Mesendoderm (in vitro differentiated cells): ENCODE data around the gene ANGPT4.

Source experiments
- DNase-seq: peaks from one replicate; pipeline ENCODE4 v3.0.0; 2013
- H2AK5ac ChIP-seq: 2 replicates; pipeline ENCODE4 v1.6.1; 2013; ENCODE audit warnings: low read length, inconsistent platforms
- H2BK120ac ChIP-seq: 2 replicates; pipeline ENCODE4 v1.6.1; 2013; ENCODE audit warnings: low read depth, mild to moderate bottlenecking, low read length, moderate library complexity, mixed read lengths
- H2BK15ac ChIP-seq: replicated peaks from 2 replicates; pipeline ENCODE4 v1.6.1; 2013; ENCODE audit warnings: low read depth, mild to moderate bottlenecking, moderate library complexity
- H2BK5ac ChIP-seq: 2 replicates; pipeline ENCODE4 v1.6.1; 2013; ENCODE audit warnings: low read length, inconsistent platforms
- H3K18ac ChIP-seq: 2 replicates; pipeline ENCODE4 v1.6.1; 2013; ENCODE audit warnings: mild to moderate bottlenecking, low read length, mixed read lengths
- H3K23ac ChIP-seq: one replicate; pipeline ENCODE4 v1.6.1; 2013; ENCODE audit warnings: low read length
- H3K27ac ChIP-seq: 2 replicates; pipeline ENCODE4 v1.5.1; 2013; ENCODE audit warnings: low read depth, mild to moderate bottlenecking, inconsistent platforms, low read length, moderate library complexity
- H3K27me3 ChIP-seq: 2 replicates; pipeline ENCODE4 v1.6.1; 2013; ENCODE audit warnings: low read length, control low read depth, mild to moderate bottlenecking, inconsistent platforms; ENCODE audit not compliant: insufficient read depth, poor library complexity
- H3K36me3 ChIP-seq: 2 replicates; pipeline ENCODE4 v1.6.1; 2013; ENCODE audit warnings: low read length, inconsistent platforms; ENCODE audit not compliant: control insufficient read depth, insufficient read depth
- H3K4ac ChIP-seq: one replicate; pipeline ENCODE4 v1.6.1; 2013; ENCODE audit warnings: low read depth, mild to moderate bottlenecking, low read length, moderate library complexity
- H3K4me1 ChIP-seq: 2 replicates; pipeline ENCODE4 v1.6.1; 2013; ENCODE audit warnings: low read depth, low read length, inconsistent platforms; ENCODE audit not compliant: control insufficient read depth
- H3K4me2 ChIP-seq: 2 replicates; pipeline ENCODE4 v1.6.1; 2013; ENCODE audit warnings: low read length
- H3K4me3 ChIP-seq: 2 replicates; pipeline ENCODE4 v1.5.1; 2013; ENCODE audit warnings: mild to moderate bottlenecking, low read length
- H3K56ac ChIP-seq: one replicate; pipeline ENCODE4 v1.6.1; 2013; ENCODE audit warnings: low read length
- H3K79me1 ChIP-seq: 2 replicates; pipeline ENCODE4 v1.6.1; 2013; ENCODE audit warnings: low read length, inconsistent platforms
- H3K79me2 ChIP-seq: 2 replicates; pipeline ENCODE4 v1.6.1; 2013; ENCODE audit warnings: mild to moderate bottlenecking, low read length; ENCODE audit not compliant: control insufficient read depth, insufficient read depth
- H3K9ac ChIP-seq: 2 replicates; pipeline ENCODE4 v1.6.1; 2013; ENCODE audit warnings: low read length, inconsistent platforms
- H4K5ac ChIP-seq: one replicate; pipeline ENCODE4 v1.6.1; 2013; ENCODE audit warnings: low read length
- H4K8ac ChIP-seq: one replicate; pipeline ENCODE4 v1.6.1; 2013; ENCODE audit warnings: low read depth, mild to moderate bottlenecking, control low read depth, low read length, moderate library complexity
- WGBS: extraction: QIAGEN DNeasy Blood & Tissue Kit; methylation state at CpG from one replicate; pipeline ENCODE4 v1.1.7; 2013; ENCODE audit warnings: low lambda C conversion rate, missing lambda C conversion rate; ENCODE audit not compliant: insufficient coverage; ENCODE audit errors: extremely low coverage; 5-methylcytosine and 5-hydroxymethylcytosine counted together

Gene ANGPT4

DNA sequence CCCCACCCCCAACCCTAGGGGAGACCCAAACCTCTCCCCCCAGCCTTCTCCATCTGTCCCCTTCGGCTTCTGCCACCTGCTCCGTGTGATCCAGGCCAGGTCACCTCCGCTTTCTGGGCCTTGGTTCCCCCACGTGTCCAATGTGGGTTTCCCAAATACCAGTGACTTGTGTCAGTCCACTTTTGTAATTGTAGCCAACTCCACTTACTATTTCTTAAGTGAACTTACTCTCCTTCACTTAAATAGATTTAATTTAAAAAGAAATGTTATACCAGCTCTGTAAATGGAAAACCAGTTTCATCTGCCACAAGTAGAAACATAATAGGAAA lies 92.6 kb downstream of the ANGPT4 start:
- Histone ChIP-seq H4K5ac (no peak overlapping the region), H3K36me3 (no peaks in the 10 kb centered on the region), H3K79me1 (no peaks in the 10 kb centered on the region), H3K79me2 (no peaks in the 10 kb centered on the region), H4K8ac (no peak overlapping the region), H2BK5ac (no peak overlapping the region), H3K18ac (no peak overlapping the region), H2AK5ac (no peak overlapping the region), H3K4me2 (no peak overlapping the region), H3K23ac (no peak overlapping the region), H3K56ac (no peak overlapping the region), H2BK15ac (no peak overlapping the region), H3K27ac (no peak overlapping the region), H3K4me3 (no peak overlapping the region), H3K4ac (no peak overlapping the region), H2BK120ac (no peak overlapping the region), H3K9ac (no peak overlapping the region), H3K27me3 (no peaks in the 10 kb centered on the region), H3K4me1 (no peaks in the 10 kb centered on the region)
- no peak for DNase-seq
- no CpG with 5 or more reads among the region's 4 CpGs for WGBS

DNA sequence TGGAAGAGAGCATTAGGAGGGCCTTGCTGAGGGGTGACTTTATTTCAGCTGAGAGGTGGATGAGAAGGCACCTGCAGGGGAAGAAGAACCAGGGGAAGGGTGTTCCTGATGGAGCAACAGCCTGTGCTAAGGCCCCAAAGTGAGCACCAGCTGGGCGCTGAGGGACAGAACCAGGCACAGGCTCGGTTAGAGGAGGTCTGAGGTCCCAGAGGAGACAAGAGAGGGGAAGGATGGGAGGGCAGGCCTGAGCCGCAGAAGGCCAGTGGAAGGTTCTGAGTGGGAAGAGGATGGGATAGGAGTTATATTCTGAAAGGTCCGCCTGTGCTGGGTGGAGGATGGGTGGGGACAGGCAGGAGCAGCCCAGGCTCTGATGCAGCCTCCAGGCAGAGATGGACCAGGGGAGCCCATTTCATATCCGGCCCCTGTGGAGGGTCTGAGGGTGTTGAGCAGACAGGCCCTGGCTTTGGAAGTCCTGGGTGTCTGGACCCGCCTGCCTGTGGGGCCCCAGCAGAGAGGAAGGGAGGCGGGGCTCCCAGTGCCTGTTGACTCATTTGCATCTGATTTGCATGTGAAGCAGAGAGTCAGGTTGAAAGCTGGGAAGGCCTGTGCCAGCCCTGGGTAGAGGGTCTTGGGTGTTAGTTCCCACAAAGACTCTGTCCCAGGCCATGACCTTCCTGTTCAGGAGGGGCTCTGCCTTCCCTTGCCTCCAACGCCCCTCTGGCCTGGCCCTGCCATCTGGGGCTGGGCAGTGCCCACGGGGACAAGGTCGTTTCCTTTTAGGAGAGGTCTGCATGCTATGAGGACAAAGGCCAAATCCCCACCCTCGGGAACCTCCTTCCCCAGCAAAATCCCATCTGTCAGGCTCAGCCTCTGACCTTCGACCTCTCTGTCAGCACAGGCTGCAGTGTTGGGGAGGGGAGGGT lies 93.2 kb downstream of the ANGPT4 start:
- no peaks in the 10 kb centered on the region for H3K4me1 ChIP-seq
- no peak overlapping the region for H3K4ac ChIP-seq
- no peak overlapping the region for H4K8ac ChIP-seq
- H3K56ac ChIP-seq: peak overlapping the region; percentile 25
- no peak overlapping the region for H2BK120ac ChIP-seq
- no CpG with 5 or more reads among the region's 12 CpGs for WGBS
- no peak overlapping the region for H3K18ac ChIP-seq
- H2BK15ac ChIP-seq: no peak overlapping the region
- H3K79me2 ChIP-seq: no peaks in the 10 kb centered on the region
- H4K5ac ChIP-seq: no peak overlapping the region
- no peaks in the 10 kb centered on the region for H3K36me3 ChIP-seq
- H3K23ac ChIP-seq: no peak overlapping the region
- H2BK5ac ChIP-seq: no peak overlapping the region
- no peak overlapping the region for H3K4me3 ChIP-seq
- no peaks in the 10 kb centered on the region for H3K79me1 ChIP-seq
- no peak overlapping the region for H3K9ac ChIP-seq
- DNase-seq: no peak
- H3K27ac ChIP-seq: no peak overlapping the region
- H3K4me2 ChIP-seq: no peak overlapping the region
- no peaks in the 10 kb centered on the region for H3K27me3 ChIP-seq
- no peak overlapping the region for H2AK5ac ChIP-seq

DNA sequence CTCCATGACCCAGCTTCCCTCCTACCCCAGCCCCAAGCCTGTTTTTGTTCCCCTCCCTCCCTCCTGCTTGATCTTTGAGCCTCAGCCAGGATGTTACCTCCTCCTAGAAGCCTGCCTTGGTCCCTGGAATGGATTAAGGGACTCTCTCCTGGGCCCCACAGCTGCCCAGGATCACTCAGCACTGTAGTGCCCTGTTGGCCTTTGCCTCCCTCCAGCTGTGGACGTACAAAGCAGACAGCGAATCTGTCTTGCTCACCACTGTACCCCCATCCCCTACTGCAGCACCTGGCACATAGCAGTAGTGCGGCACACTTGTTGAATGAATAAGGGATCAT lies 94.4 kb downstream of the ANGPT4 start:
- Histone ChIP-seq H2AK5ac (no peak overlapping the region), H3K4me3 (no peak overlapping the region), H2BK120ac (no peak overlapping the region), H3K79me1 (no peaks in the 10 kb centered on the region), H4K8ac (no peak overlapping the region), H3K4ac (no peak overlapping the region), H3K36me3 (no peaks in the 10 kb centered on the region), H3K23ac (no peak overlapping the region), H2BK5ac (no peak overlapping the region), H3K9ac (no peak overlapping the region), H3K27me3 (no peaks in the 10 kb centered on the region), H2BK15ac (no peak overlapping the region), H3K4me1 (no peaks in the 10 kb centered on the region), H3K18ac (no peak overlapping the region), H3K4me2 (no peak overlapping the region), H3K79me2 (no peaks in the 10 kb centered on the region), H3K27ac (no peak overlapping the region), H4K5ac (no peak overlapping the region), H3K56ac (no peak overlapping the region)
- no CpG with 5 or more reads among the region's 3 CpGs for WGBS
- no peak for DNase-seq

DNA sequence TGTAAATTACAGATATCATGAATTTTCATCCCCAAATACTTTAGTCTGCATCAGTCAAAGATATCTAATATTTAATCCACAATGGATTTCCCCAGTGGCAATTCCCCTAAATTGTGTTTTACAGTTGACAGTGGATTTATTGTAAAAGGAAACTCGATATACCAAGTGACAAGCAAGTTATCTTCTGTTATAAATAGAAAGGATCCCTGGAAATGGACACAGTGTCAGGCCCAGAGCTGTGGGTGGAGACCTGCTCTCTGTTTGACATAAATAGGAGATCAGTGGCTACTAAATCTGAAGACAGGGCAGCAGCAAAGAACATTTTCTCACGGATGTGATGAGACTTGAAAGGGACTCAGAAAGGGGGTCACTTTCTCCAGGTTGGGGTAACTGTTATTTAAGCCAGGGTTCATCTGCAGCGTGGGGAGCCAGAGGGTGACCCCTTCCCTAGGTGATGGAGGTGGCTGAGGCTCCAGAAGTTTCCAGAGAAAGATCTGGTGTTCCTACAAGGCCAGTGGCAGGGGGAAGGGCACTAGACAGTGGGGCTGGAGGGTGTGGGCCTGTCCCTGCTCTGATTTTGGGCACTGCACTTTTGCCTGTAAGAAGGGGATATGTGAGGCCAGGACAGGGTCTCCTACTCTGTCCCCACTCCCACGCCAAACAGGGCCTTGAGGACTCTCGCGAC lies 94.9 kb downstream of the ANGPT4 start:
- no peak overlapping the region for H2BK5ac ChIP-seq
- H3K79me1 ChIP-seq: no peaks in the 10 kb centered on the region
- no peaks in the 10 kb centered on the region for H3K36me3 ChIP-seq
- H3K9ac ChIP-seq: no peak overlapping the region
- H2BK120ac ChIP-seq: no peak overlapping the region
- H3K4me3 ChIP-seq: no peak overlapping the region
- H3K23ac ChIP-seq: no peak overlapping the region
- no peak overlapping the region for H4K5ac ChIP-seq
- H2BK15ac ChIP-seq: no peak overlapping the region
- H3K4me1 ChIP-seq: no peaks in the 10 kb centered on the region
- no peak overlapping the region for H3K4ac ChIP-seq
- no peak overlapping the region for H3K27ac ChIP-seq
- H2AK5ac ChIP-seq: no peak overlapping the region
- H4K8ac ChIP-seq: no peak overlapping the region
- no peak overlapping the region for H3K4me2 ChIP-seq
- H3K56ac ChIP-seq: no peak overlapping the region
- no peaks in the 10 kb centered on the region for H3K79me2 ChIP-seq
- DNase-seq: no peak
- H3K18ac ChIP-seq: no peak overlapping the region
- no CpG with 5 or more reads among the region's 6 CpGs for WGBS
- H3K27me3 ChIP-seq: no peaks in the 10 kb centered on the region

DNA sequence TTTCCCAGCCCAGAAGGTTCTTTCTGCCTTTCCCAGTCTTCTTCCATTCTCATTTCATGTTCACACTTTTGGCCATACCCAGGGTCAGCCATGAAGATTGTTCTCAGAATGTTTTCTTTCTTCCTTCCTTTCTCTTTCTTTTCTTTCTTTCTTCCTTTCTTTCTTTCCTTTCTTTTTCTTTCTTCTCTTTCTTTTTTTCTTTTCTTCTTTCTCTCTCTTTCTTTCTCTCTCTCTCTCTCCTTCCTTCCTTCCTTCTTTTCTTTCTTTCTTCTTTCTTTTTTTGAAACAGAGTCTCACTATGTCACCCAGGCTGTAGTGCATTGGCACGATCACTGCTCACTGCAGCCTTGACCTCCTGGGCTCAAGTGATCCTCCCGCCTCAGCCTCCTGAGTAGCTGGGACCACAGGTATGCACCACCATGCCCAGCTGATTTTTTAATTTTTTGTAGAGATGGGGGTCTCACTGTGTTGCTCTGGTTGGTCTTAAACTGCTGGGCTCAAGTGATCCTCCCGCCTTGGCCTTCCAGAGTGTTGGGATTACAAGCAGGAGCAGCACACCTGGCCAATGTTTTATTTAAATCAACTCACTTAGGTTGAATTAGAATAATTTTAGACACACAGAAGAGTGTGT lies 95.7 kb downstream of the ANGPT4 start:
- H2BK120ac ChIP-seq: no peak overlapping the region
- WGBS: no CpG with 5 or more reads among the region's 3 CpGs
- no peak overlapping the region for H4K5ac ChIP-seq
- no peak overlapping the region for H2BK5ac ChIP-seq
- no peak for DNase-seq
- H3K4me3 ChIP-seq: no peak overlapping the region
- no peak overlapping the region for H3K18ac ChIP-seq
- H3K23ac ChIP-seq: no peak overlapping the region
- H3K79me1 ChIP-seq: no peaks in the 10 kb centered on the region
- H2BK15ac ChIP-seq: no peak overlapping the region
- no peaks in the 10 kb centered on the region for H3K27me3 ChIP-seq
- no peaks in the 10 kb centered on the region for H3K79me2 ChIP-seq
- no peak overlapping the region for H3K4ac ChIP-seq
- no peaks in the 10 kb centered on the region for H3K4me1 ChIP-seq
- H3K4me2 ChIP-seq: no peak overlapping the region
- H3K9ac ChIP-seq: no peak overlapping the region
- no peak overlapping the region for H3K56ac ChIP-seq
- no peak overlapping the region for H2AK5ac ChIP-seq
- H4K8ac ChIP-seq: no peak overlapping the region
- H3K36me3 ChIP-seq: no peaks in the 10 kb centered on the region
- no peak overlapping the region for H3K27ac ChIP-seq
